Measurements from ENCODE around the gene IPPK. TPM values are rescaled to one million over a fixed set of nuclear protein-coding genes. Genes with fewer than 3 reads are reported as not detected.
A peak's percentile ranks its signal among the peaks of the same experiment; 100 is the strongest.

IPPK gene
- total RNA-seq, 3 donors from 2014 or later, result 5.8 to 22.8 (median 12.1) TPM

- intact Hi-C loops (cut with DNase I; ENCODE audit: low total_unique reads), result no loop called here
- Histone ChIP-seq H3K27me3 (no peaks in the 10 kb centered on the region), H3K4me1 (peaks cover 0 to 4% of the 10 kb centered on the region in 2 donors), H3K36me3 (no peaks in the 10 kb centered on the region), H3K27ac (no peak overlapping the region), H3K9me3 (no peaks in the 10 kb centered on the region), H3K4me3 (no peak overlapping the region)
- TF ChIP-seq CTCF (IDR thresholded peaks at IDR 0.05), result no peak
- no peak for TF ChIP-seq POLR2AphosphoS5 (IDR thresholded peaks at IDR 0.05)
- no peak for TF ChIP-seq POLR2A (IDR thresholded peaks at IDR 0.05)
- peak in 1 of 2 donors; percentile 1 for DNase-seq (ENCODE audit: low spot score in 2 of 2)
Measured at GRCh38 chr9:92663126-92663525, 6.8 kb downstream of the IPPK start.

- H3K36me3 ChIP-seq, result no peaks in the 10 kb centered on the region
- intact Hi-C loops (cut with DNase I; ENCODE audit: low total_unique reads), result no loop called here
Measured at GRCh38 chr9:92661743-92662142, 8.2 kb downstream of the IPPK start.

GRCh38 chr9:92661127-92661526 is 8.8 kb downstream of the IPPK start:
- Histone ChIP-seq H3K36me3 (no peaks in the 10 kb centered on the region), H3K27me3 (no peaks in the 10 kb centered on the region), H3K27ac (no peak overlapping the region), H3K4me3 (no peak overlapping the region), H3K9me3 (no peaks in the 10 kb centered on the region), H3K4me1 (peaks cover 0 to 4% of the 10 kb centered on the region in 2 donors)
- TF ChIP-seq POLR2A (IDR thresholded peaks at IDR 0.05), result no peak
- no peak for TF ChIP-seq POLR2AphosphoS5 (IDR thresholded peaks at IDR 0.05)
- no peak for TF ChIP-seq CTCF (IDR thresholded peaks at IDR 0.05)
- intact Hi-C loops (cut with DNase I; ENCODE audit: low total_unique reads), result no loop called here
- peak in 1 of 2 donors; percentile 9 for DNase-seq (ENCODE audit: low spot score in 2 of 2)

More at GRCh38 chr9:92661743-92662142, 8.2 kb downstream of the IPPK start:
- TF ChIP-seq POLR2A (IDR thresholded peaks at IDR 0.05) (no peak), POLR2AphosphoS5 (IDR thresholded peaks at IDR 0.05) (no peak), CTCF (IDR thresholded peaks at IDR 0.05) (no peak)
- Histone ChIP-seq H3K27ac (no peak overlapping the region), H3K4me3 (no peak overlapping the region), H3K4me1 (peaks cover 0 to 4% of the 10 kb centered on the region in 2 donors), H3K27me3 (no peaks in the 10 kb centered on the region), H3K9me3 (no peaks in the 10 kb centered on the region)
- peak in 1 of 2 donors; percentile 17 for DNase-seq (ENCODE audit: low spot score in 2 of 2)

GRCh38 chr9:92660266-92660665 is 9.7 kb downstream of the IPPK start:
- no peak overlapping the region for H3K4me3 ChIP-seq
- no peaks in the 10 kb centered on the region for H3K27me3 ChIP-seq
- TF ChIP-seq POLR2AphosphoS5 (IDR thresholded peaks at IDR 0.05) (no peak), POLR2A (IDR thresholded peaks at IDR 0.05) (no peak), CTCF (IDR thresholded peaks at IDR 0.05) (no peak)
- no peak overlapping the region for H3K27ac ChIP-seq
- H3K36me3 ChIP-seq, result no peaks in the 10 kb centered on the region
- H3K9me3 ChIP-seq, result no peaks in the 10 kb centered on the region
- peaks cover 0 to 4% of the 10 kb centered on the region in 2 donors for H3K4me1 ChIP-seq
- intact Hi-C loops (cut with DNase I; ENCODE audit: low total_unique reads), result no loop called here
- DNase-seq (ENCODE audit: low spot score in 2 of 2), result peak in 1 of 2 donors; percentile 36

GRCh38 chr9:92659601-92660000 is 10.3 kb downstream of the IPPK start:
- Histone ChIP-seq H3K4me3 (no peak overlapping the region), H3K4me1 (no peaks in the 10 kb centered on the region), H3K27ac (no peak overlapping the region), H3K27me3 (no peaks in the 10 kb centered on the region), H3K36me3 (no peaks in the 10 kb centered on the region), H3K9me3 (no peaks in the 10 kb centered on the region)
- DNase-seq (ENCODE audit: low spot score in 2 of 2), result peak in 1 of 2 donors; percentile 46
- intact Hi-C loops (cut with DNase I; ENCODE audit: low total_unique reads), result no loop called here
- TF ChIP-seq POLR2AphosphoS5 (IDR thresholded peaks at IDR 0.05), result no peak
- TF ChIP-seq CTCF (IDR thresholded peaks at IDR 0.05), result no peak
- no peak for TF ChIP-seq POLR2A (IDR thresholded peaks at IDR 0.05)
